Tibial artery (tissue), 4 donors: Measurements from ENCODE around the gene GNAS.

ENCODE experiments used
- DNase-seq, 2 donors: peaks; one replicate each; pipeline ENCODE4 v3.0.0-alpha.2; 2019
- H3K27ac ChIP-seq, 2 donors: fragments of 200-600 bp; sonication (generic) in 1 of 2; 1 replicate in 1 of 2; 2 replicates in 1 of 2; pipeline ENCODE4 v1.5.1; 2018 to 2019; ENCODE audit warnings: mild to moderate bottlenecking in 1 of 2
- H3K27me3 ChIP-seq, 2 donors: fragments of 200-600 bp; sonication (generic) in 1 of 2; one replicate each; pipeline versions ENCODE4 v1.5.1 to v1.6.0; 2016 to 2019
- H3K36me3 ChIP-seq, 3 donors: fragments of 200-600 bp; sonication (generic) in 2 of 3; one replicate each; pipeline ENCODE4 v1.5.1; 2016 to 2019; ENCODE audit warnings: mild to moderate bottlenecking in 2 of 3
- H3K4me1 ChIP-seq, 4 donors: fragments of 200-600 bp; sonication (generic) in 2 of 4; 1 replicate in 3 of 4; 2 replicates in 1 of 4; pipeline ENCODE4 v1.5.1; 2016 to 2019
- H3K4me3 ChIP-seq, 2 donors: fragments of 200-600 bp; sonication (generic) in 1 of 2; 1 replicate in 1 of 2; 2 replicates in 1 of 2; pipeline ENCODE4 v1.5.1; 2018 to 2019; ENCODE audit warnings: mild to moderate bottlenecking in 2 of 2
- H3K9me3 ChIP-seq, 3 donors: fragments of 200-600 bp; sonication (generic) in 1 of 3; one replicate each; pipeline ENCODE4 v1.5.1; 2016 to 2019
- CTCF ChIP-seq, 2 experiments: fragments of 200-600 bp in 1 of 2; fragments of 450-650 bp in 1 of 2; IDR thresholded peaks; one replicate each; pipeline ENCODE4 v1.5.1; 2017 to 2019; ENCODE audit warnings: antibody characterized with exemption in 2 of 2, mild to moderate bottlenecking in 1 of 2, moderate library complexity in 1 of 2
- intact Hi-C: fragments of 100-400 bp; cut with DNase I; formaldehyde crosslinking; loops from one replicate; pipeline ENCODE4 v1.15.0; 2023; ENCODE audit warnings: low total_unique reads

Gene GNAS

GRCh38 chr20:58900397-58900796 lies 47.9 kb downstream of the GNAS start:
- peaks cover 11 to 30% (median 29%) of the 10 kb centered on the region in 3 donors for H3K36me3 ChIP-seq

GRCh38 chr20:58901488-58902402 lies 49.2 kb downstream of the GNAS start:
- peaks cover 0 to 89% (median 52%) of the 10 kb centered on the region in 4 donors for H3K4me1 ChIP-seq
- no peak overlapping the region for H3K27ac ChIP-seq
- H3K4me3 ChIP-seq, result no peak overlapping the region
- TF ChIP-seq CTCF (IDR thresholded peaks at IDR 0.05), result no peak
- peaks cover 24 to 44% (median 40%) of the 10 kb centered on the region in 3 donors for H3K36me3 ChIP-seq
- no peaks in the 10 kb centered on the region for H3K27me3 ChIP-seq
- no peaks in the 10 kb centered on the region for H3K9me3 ChIP-seq
- no peak for DNase-seq
- intact Hi-C loops, result no loop called here

More at GRCh38 chr20:58900397-58900796, 47.9 kb downstream of the GNAS start:
- H3K27ac ChIP-seq, result no peak overlapping the region
- DNase-seq, result no peak
- intact Hi-C loops, result no loop called here
- H3K4me3 ChIP-seq, result no peak overlapping the region
- H3K4me1 ChIP-seq, result peaks cover 0 to 89% (median 60%) of the 10 kb centered on the region in 4 donors
- TF ChIP-seq CTCF (IDR thresholded peaks at IDR 0.05), result no peak
- H3K27me3 ChIP-seq, result no peaks in the 10 kb centered on the region
- H3K9me3 ChIP-seq, result no peaks in the 10 kb centered on the region

- H3K9me3 ChIP-seq, result no peaks in the 10 kb centered on the region
- TF ChIP-seq CTCF (IDR thresholded peaks at IDR 0.05), result no peak
- peaks cover 0 to 87% (median 54%) of the 10 kb centered on the region in 4 donors for H3K4me1 ChIP-seq
- H3K36me3 ChIP-seq, result peaks cover 24 to 47% (median 40%) of the 10 kb centered on the region in 3 donors
- intact Hi-C loops, result no loop called here
- H3K27ac ChIP-seq, result no peak overlapping the region
- no peak overlapping the region for H3K4me3 ChIP-seq
- H3K27me3 ChIP-seq, result no peaks in the 10 kb centered on the region
- no peak for DNase-seq
Observed at GRCh38 chr20:58903614-58904013, 51.1 kb downstream of the GNAS start.

GRCh38 chr20:58905236-58905635 lies 52.7 kb downstream of the GNAS start:
- Histone ChIP-seq H3K27me3 (no peaks in the 10 kb centered on the region), H3K4me1 (peaks cover 5 to 80% (median 46%) of the 10 kb centered on the region in 4 donors), H3K36me3 (peaks cover 40 to 58% (median 46%) of the 10 kb centered on the region in 3 donors), H3K9me3 (no peaks in the 10 kb centered on the region), H3K4me3 (no peak overlapping the region), H3K27ac (peak overlapping the region; percentile 6 to 84)
- TF ChIP-seq CTCF (IDR thresholded peaks at IDR 0.05), result no peak
- intact Hi-C loops, result no loop called here
- DNase-seq, result no peak

GRCh38 chr20:58906111-58906510 lies 53.6 kb downstream of the GNAS start:
- no peak for DNase-seq
- intact Hi-C loops, result no loop called here
- Histone ChIP-seq H3K4me3 (no peak overlapping the region), H3K36me3 (peaks cover 48 to 66% (median 54%) of the 10 kb centered on the region in 3 donors), H3K4me1 (peaks cover 5 to 71% (median 39%) of the 10 kb centered on the region in 4 donors), H3K27ac (peak overlapping the region; percentile 80 to 84), H3K27me3 (no peaks in the 10 kb centered on the region), H3K9me3 (no peaks in the 10 kb centered on the region)
- TF ChIP-seq CTCF (IDR thresholded peaks at IDR 0.05), result no peak
